GM21526 (cell line): ENCODE results near the gene FHL3.

Experiments used
- ATAC-seq: cut with Tn5 transposase; IDR thresholded peaks from one replicate; pipeline ENCODE4 v1.9.1; 2021; ENCODE audit warnings: moderate library complexity; ENCODE audit not compliant: unreplicated experiment, low FRiP score

Gene FHL3

GRCh38 chr1:38014724-38015424 lies 9.6 kb upstream of the FHL3 start:
- no peak for ATAC-seq

GRCh38 chr1:38014171-38014570 lies 8.9 kb upstream of the FHL3 start:
- ATAC-seq = no peak

GRCh38 chr1:38013227-38013622 lies 7.9 kb upstream of the FHL3 start:
- ATAC-seq = no peak

GRCh38 chr1:38012363-38013226 lies 7.3 kb upstream of the FHL3 start, which contains the start of gene UTP11:
UTP11 (plus strand) TSS chr1:38012734; CDS start chr1:38012803, 69 bp downstream.
- ATAC-seq = peak; percentile 91

- ATAC-seq = no peak
These were observed 4.5 kb upstream of the FHL3 start for GRCh38 chr1:38009841-38010180.

GRCh38 chr1:38009088-38009840 lies 4.0 kb upstream of the FHL3 start:
- no peak for ATAC-seq

GRCh38 chr1:38006008-38006828 lies 904 bp upstream of the FHL3 start:
- no peak for ATAC-seq

GRCh38 chr1:38004284-38005108 lies 818 bp downstream of the FHL3 start:
- no peak for ATAC-seq

GRCh38 chr1:38003261-38004250 lies 1.8 kb downstream of the FHL3 start:
- ATAC-seq = no peak

- ATAC-seq = no peak
These were observed 4.5 kb downstream of the FHL3 start for GRCh38 chr1:38000529-38001455.

GRCh38 chr1:38000233-38000528 lies 5.1 kb downstream of the FHL3 start:
- no peak for ATAC-seq

GRCh38 chr1:37999430-38000232 lies 5.7 kb downstream of the FHL3 start:
- no peak for ATAC-seq

GRCh38 chr1:37998913-37999429 lies 6.3 kb downstream of the FHL3 start:
- no peak for ATAC-seq

GRCh38 chr1:37998089-37998808 lies 7.1 kb downstream of the FHL3 start:
- ATAC-seq = no peak

- ATAC-seq = no peak
These were observed 7.8 kb downstream of the FHL3 start for GRCh38 chr1:37997256-37998088.
